Activated T-cell treated with anti-CD3 and anti-CD28 coated beads for 24 hours (primary cell): ENCODE results near the gene DCAF11.
"Not testable (repeated sequence)": the region's sequence is repeated elsewhere in the genome, so short reads cannot be mapped to it uniquely, and the experiment has no call there.

Source experiments
- DNase-seq: peaks from one replicate; pipeline ENCODE4 v3.0.0-alpha.2; 2020; ENCODE audit warnings: low read depth

Gene DCAF11

GRCh38 chr14:24096545-24097181 is 17.9 kb upstream of the DCAF11 start:
- DNase-seq: no peak

DNA sequence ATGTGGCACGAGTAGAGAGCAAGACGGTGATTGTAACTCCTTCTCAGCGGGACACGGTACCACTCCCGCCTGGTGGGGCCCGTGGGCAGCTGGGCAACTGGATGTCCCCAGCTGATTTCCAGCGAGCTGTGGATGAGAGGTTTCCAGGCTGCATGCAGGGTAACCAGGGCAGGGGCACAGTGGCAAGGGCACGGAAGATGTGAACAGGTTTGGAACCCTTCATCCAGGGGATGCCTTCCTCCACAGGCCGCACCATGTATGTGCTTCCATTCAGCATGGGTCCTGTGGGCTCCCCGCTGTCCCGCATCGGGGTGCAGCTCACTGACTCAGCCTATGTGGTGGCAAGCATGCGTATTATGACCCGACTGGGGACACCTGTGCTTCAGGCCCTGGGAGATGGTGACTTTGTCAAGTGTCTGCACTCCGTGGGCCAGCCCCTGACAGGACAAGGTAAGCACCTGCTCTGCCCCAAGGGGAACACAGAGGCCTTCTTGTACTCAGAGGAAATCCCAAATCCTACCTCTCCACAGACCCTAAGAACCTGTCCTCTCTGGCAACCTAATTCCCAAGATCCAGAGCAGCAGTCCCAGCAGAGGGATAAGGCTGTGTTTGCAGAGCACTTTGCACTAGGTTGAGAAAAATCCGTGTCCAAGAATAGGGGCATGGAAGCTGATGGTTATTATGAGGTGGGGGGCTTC is 16.2 kb upstream of the DCAF11 start:
- DNase-seq: no peak

GRCh38 chr14:24098927-24099813 is 15.4 kb upstream of the DCAF11 start:
- no peak for DNase-seq

GRCh38 chr14:24100197-24100981 is 14.2 kb upstream of the DCAF11 start:
- no peak for DNase-seq

DNA sequence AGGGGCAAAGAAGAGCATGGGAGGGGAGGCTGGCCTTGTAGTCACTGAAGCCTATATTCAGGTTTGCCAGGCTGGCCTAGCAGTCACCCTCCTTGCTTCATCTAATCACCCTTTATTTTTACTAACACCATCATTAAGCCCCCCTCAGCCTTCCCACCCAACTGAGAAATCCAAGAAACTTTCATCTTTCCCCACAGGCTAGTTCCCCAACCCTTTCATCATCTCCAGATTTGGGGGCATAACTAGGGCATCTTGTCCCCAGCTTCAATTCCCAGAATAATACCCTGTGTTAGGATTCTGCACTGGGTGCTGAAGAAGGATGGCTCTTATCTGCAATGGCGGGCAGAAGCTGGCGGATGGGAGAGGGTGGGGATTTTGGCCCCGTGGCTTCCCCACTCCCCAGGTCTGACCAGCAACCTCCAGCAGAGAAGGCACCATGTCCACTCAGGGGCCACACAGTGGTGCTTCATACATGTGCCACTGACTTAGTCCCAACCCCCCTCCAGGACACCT is 13.5 kb upstream of the DCAF11 start:
- DNase-seq: no peak

DNA sequence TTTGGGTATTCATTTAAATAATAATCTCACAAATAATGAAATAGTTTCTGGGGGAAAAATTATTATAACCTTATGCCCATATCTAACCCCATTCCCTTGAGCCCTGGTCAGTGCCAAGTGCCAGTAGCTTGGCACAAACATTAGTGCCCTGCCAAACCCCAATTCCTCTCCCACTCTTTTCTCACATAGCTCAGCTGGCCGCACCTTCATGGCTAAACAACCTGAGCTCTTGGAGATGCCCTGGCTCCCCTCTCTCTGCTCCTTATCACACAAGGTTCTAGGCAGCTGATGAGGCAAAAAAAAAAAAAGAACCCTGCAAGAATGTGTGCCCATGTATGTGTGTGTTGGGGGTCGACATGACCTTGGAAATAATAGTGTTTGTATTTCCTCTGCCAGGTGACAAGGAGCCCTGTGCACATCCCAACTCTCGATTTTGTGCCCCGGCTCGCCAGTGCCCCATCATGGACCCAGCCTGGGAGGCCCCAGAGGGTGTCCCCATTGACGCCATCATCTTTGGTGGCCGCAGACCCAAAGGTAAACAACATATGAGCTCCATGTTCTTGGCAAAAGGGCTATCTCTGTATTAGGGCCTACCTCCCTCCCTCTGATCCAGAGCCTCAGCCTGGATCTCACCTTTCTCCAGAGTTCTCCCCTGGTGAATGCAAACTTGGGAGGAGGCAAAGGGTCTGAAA is 12.1 kb upstream of the DCAF11 start:
- DNase-seq: no peak

GRCh38 chr14:24103451-24103850 is 11.1 kb upstream of the DCAF11 start:
- no peak for DNase-seq

GRCh38 chr14:24105609-24106239 is 8.9 kb upstream of the DCAF11 start:
- DNase-seq: not testable (repeated sequence)

GRCh38 chr14:24106672-24107271 is 7.8 kb upstream of the DCAF11 start:
- DNase-seq: no peak

GRCh38 chr14:24108336-24108874 is 6.2 kb upstream of the DCAF11 start:
- DNase-seq: no peak

GRCh38 chr14:24110060-24110459 is 4.5 kb upstream of the DCAF11 start:
- no peak for DNase-seq

DNA sequence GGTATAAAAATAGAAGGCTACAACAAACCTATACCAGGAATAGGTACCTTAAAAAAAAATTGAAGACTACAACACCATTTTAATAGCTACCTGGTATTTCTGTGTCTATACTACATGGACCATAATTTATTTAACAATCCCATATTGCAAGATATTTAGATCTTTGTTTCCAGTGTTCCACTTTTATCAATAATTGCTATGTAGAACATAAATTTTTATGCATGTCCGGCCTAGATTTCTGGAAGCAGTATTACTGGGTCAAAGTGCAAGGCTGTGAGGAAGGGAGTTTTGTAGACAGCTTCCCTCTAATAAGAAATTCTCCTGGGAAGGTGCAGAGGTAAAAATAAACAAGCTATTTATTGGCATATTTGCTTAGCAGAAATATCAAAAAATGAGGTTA is 4.1 kb upstream of the DCAF11 start:
- no peak for DNase-seq

GRCh38 chr14:24113379-24113800 is 1.2 kb upstream of the DCAF11 start:
- DNase-seq: no peak

DNA sequence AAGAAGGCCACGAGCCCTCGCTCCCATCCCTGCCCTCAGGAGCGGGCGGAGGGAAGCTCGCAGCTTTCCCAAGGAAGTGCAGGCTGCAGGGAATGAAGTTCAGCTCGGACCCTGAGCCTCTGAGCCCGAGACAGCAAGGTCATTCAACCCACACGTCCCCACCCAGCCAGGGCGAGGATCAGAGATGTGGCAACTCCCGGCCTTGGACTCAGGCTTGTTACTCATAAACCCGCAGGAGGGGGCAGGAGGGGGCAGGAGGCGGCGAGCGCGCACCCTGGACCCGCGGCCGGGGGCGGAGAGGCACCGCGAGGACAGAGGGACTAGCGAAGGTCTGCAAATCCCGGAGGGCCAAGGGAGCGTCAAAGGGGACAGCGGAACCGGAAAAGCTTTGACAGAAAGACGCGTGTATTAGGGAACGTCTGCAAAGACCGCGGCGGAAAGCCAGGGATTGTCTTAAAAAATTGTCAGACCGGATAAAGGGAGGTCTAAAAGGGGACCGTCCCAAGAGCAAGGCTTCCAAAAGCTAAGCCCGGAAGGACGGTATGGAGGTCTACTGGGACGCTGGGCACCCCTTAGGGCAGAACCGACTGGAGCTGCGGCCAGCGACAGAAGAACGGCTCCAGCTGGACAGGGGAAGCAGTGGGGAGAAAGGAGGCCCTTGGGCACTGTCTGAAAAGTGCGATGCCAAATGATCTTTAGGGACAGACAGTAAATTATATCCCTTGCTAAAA is 611 bp upstream of the DCAF11 start:
- peak; percentile 73 for DNase-seq

DNA sequence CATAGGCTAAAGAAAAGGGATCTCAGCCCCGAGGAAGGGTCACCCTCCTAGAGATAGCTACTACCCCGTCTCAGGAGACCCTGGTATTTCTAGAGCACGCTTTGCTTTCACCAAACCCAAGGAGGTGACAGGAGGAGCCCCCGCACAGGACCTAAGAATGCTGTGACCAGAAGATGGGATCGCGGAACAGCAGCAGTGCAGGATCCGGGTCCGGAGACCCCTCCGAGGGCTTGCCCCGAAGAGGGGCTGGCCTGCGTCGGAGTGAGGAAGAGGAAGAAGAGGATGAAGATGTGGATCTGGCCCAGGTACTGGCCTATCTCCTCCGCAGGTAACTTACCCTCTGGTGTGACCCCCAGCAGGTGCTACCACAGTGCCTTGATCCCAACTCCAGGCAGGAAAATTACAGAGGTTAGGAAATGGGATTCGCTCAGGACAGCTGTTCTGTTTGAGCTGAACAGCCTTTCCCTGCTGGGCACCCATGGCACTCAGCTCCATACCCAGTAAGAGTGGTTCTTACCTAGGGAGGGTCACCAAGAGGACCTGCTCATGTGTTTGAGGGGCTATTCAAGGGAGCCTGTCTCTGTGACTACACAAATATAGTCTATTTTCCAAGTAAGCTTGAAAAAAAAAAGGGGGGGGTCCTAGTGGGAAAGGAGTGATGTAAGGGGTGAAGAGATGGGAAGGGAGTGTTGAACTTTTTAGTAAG is 998 bp downstream of the DCAF11 start:
- no peak for DNase-seq

DNA sequence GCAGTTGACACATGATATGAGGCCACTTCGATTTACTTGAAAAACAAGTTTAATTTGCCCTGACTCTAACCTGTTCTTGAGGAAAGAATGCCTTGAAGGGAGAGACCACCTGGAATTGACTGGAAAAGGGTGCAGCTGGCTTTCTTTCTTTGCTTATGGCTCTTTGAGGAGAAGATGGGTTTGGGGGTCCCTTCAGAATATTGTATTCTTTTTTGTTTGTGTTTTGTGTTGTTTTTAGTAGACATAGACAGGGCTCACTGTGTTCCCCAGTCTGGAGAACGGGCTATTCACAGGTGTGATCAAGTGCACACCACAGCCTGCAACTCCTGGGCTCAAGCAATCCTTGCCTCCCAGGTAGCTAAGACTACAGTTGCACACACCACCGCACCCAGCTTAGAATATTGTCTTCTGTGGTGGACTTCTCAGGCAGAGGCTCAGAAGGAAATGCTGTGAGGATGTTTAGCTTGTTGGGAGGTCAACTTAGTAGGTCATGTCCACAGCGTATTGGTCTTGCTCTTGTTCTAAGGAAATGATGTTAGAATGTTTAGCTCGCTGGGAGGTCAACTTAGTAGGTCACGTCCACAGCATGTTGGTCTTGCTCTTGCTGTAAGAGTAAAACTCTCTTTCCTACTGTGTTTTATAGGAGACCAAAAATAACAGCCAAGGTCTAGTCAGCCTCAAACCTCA is 1.7 kb downstream of the DCAF11 start:
- DNase-seq: no peak

DNA sequence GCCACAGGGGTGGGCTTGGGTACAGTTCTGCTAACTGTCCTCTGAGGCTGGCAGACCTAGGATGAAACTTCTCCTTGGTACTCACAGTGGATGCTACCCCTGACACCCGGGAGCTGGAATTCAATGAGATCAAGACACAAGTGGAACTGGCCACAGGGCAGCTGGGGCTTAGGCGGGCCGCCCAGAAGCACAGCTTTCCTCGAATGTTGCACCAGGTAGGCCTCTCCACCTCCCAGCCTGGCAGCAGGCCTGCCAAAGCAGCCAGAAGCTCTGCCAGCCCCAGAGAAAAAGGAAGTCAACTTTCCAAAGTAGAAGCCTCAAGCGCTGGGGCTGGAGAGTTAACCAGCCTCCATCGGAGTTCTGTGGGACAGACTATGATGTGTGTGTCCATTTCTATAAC is 2.6 kb downstream of the DCAF11 start:
- DNase-seq: no peak

DNA sequence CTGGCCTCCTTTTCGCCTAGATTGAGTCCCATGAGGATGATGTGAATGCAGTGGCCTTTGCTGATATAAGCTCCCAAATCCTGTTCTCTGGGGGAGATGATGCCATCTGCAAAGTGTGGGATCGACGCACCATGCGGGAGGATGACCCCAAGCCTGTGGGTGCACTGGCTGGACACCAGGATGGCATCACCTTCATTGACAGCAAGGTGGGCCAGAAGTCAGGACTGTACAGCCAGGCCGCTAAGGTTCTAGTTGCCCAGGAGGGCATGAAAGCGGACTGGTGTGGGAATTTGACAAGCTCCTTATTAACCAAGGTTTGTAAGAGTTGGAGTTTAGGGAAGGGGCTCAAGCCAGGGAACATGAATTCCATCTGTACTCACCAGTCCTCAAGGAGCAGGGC is 5.1 kb downstream of the DCAF11 start:
- DNase-seq: no peak
